IMR-90 (cell line): ENCODE data around the gene MRC2. TPM values are rescaled to one million over a fixed set of nuclear protein-coding genes. Genes with fewer than 3 reads are reported as not detected.

ENCODE experiments used
- ATAC-seq: fragments of 200-7000 bp; cut with Tn5 transposase; 2 replicates; pipeline ENCODE4 v1.9.1; 2020; ENCODE audit warnings: low read depth, mild to moderate bottlenecking, moderate library complexity
- BruUV-seq: library from RNA; stranded (reverse); fragments of 400-500 nt; replicated peaks from 2 replicates; lab custom pipeline; 2021; lab: Mats Ljungman, UMichigan
- CTCF ChIA-PET: fragments of 300-600 bp; formaldehyde crosslinking; extraction: SDS; loops from one replicate; lab custom pipeline; 2021; ENCODE audit warnings: antibody characterized with exemption; lab: Yijun Ruan, JAX
- POLR2A ChIA-PET: fragments of 300-600 bp; sonication (Branson Sonifier 250); formaldehyde crosslinking; loops from one replicate; lab custom pipeline; 2022; ENCODE audit warnings: antibody characterized with exemption; ENCODE audit not compliant: unreplicated experiment; lab: Charles Lee
- DNase-seq: peaks from one replicate; pipeline ENCODE4 v3.0.0; 2013
- H2AFZ ChIP-seq: replicated peaks from 2 replicates; pipeline ENCODE3; 2013; ENCODE audit warnings: low read length, mild to moderate bottlenecking; ENCODE audit not compliant: poor library complexity
- H2AK5ac ChIP-seq: 2 replicates; pipeline ENCODE4 v1.6.1; 2013; ENCODE audit warnings: low read depth, low read length, inconsistent platforms
- H2AK9ac ChIP-seq: replicated peaks from 2 replicates; pipeline ENCODE3; 2013; ENCODE audit warnings: mild to moderate bottlenecking, low read depth, low read length, moderate library complexity; ENCODE audit not compliant: poor library complexity
- H2BK120ac ChIP-seq: 2 replicates; pipeline ENCODE4 v1.6.1; 2013; ENCODE audit warnings: low read depth, low read length, inconsistent platforms
- H2BK15ac ChIP-seq: 3 replicates; pipeline ENCODE4 v1.6.1; 2013; ENCODE audit warnings: low read depth, low read length, inconsistent platforms
- H2BK20ac ChIP-seq: 2 replicates; pipeline ENCODE4 v1.6.1; 2013; ENCODE audit warnings: low read depth, mild to moderate bottlenecking, inconsistent platforms, low read length, moderate library complexity
- H2BK5ac ChIP-seq: 2 replicates; pipeline ENCODE4 v1.6.1; 2013; ENCODE audit warnings: mild to moderate bottlenecking, low read depth, low read length, inconsistent platforms; ENCODE audit not compliant: poor library complexity, severe bottlenecking
- H3K14ac ChIP-seq: replicated peaks from 2 replicates; pipeline ENCODE4 v1.6.1; 2013; ENCODE audit warnings: low read depth, low read length, inconsistent platforms
- H3K18ac ChIP-seq: 2 replicates; pipeline ENCODE4 v1.6.1; 2013; ENCODE audit warnings: low read depth, low read length, control low read depth
- H3K23ac ChIP-seq: 2 replicates; pipeline ENCODE4 v1.6.1; 2013; ENCODE audit warnings: low read depth, low read length, inconsistent platforms
- H3K27ac ChIP-seq: 2 replicates; pipeline ENCODE4 v1.5.1; 2013; ENCODE audit warnings: mild to moderate bottlenecking, control low read depth, low read length; ENCODE audit not compliant: insufficient read depth
- H3K27me3 ChIP-seq: 2 replicates; pipeline ENCODE4 v1.6.1; 2013; ENCODE audit warnings: low read length; ENCODE audit not compliant: control insufficient read depth, insufficient read depth
- H3K36me3 ChIP-seq: 2 replicates; pipeline ENCODE4 v1.6.1; 2013; ENCODE audit warnings: low read length, mixed read lengths; ENCODE audit not compliant: control insufficient read depth, insufficient read depth
- H3K4ac ChIP-seq: 2 replicates; pipeline ENCODE4 v1.6.1; 2013; ENCODE audit warnings: low read depth, low read length, inconsistent platforms
- H3K4me1 ChIP-seq: 2 replicates; pipeline ENCODE4 v1.6.1; 2013; ENCODE audit warnings: low read length, mixed read lengths; ENCODE audit not compliant: control insufficient read depth, insufficient read depth
- H3K4me2 ChIP-seq: 2 replicates; pipeline ENCODE4 v1.6.1; 2013; ENCODE audit warnings: low read depth, mild to moderate bottlenecking, control low read depth, low read length, moderate library complexity
- H3K4me3 ChIP-seq: 2 replicates; pipeline ENCODE4 v1.5.1; 2013; ENCODE audit warnings: low read depth, mild to moderate bottlenecking, control low read depth, low read length, moderate library complexity; ENCODE audit not compliant: insufficient read depth
- H3K56ac ChIP-seq: 2 replicates; pipeline ENCODE4 v1.6.1; 2013; ENCODE audit warnings: low read length, inconsistent platforms; ENCODE audit not compliant: insufficient read depth; ENCODE audit errors: extremely low read depth
- H3K79me1 ChIP-seq, 2 experiments: 2 replicates each; pipeline ENCODE4 v1.6.1; 2013; ENCODE audit warnings: low read length in 2 of 2, inconsistent platforms in 1 of 2, low read depth in 1 of 2
- H3K9ac ChIP-seq: 2 replicates; pipeline ENCODE4 v1.6.1; 2013; ENCODE audit warnings: low read depth, low read length, control low read depth
- H3K9me1 ChIP-seq: 2 replicates; pipeline ENCODE4 v1.6.1; 2013; ENCODE audit warnings: low read length, inconsistent platforms; ENCODE audit not compliant: insufficient read depth
- H3K9me3 ChIP-seq: 2 replicates; pipeline ENCODE4 v1.6.1; 2013; ENCODE audit warnings: low read length; ENCODE audit not compliant: control insufficient read depth, insufficient read depth
- H4K20me1 ChIP-seq: 2 replicates; pipeline ENCODE4 v1.6.1; 2013; ENCODE audit warnings: low read length, inconsistent platforms; ENCODE audit not compliant: insufficient read depth
- H4K5ac ChIP-seq: 2 replicates; pipeline ENCODE4 v1.6.1; 2013; ENCODE audit warnings: mild to moderate bottlenecking, low read depth, low read length, control low read depth
- H4K8ac ChIP-seq, 2 experiments: 2 replicates each; pipeline ENCODE4 v1.6.1; 2013; ENCODE audit warnings: low read depth in 2 of 2, low read length in 2 of 2, control low read depth in 1 of 2, inconsistent platforms in 1 of 2
- H4K91ac ChIP-seq: 2 replicates; pipeline ENCODE4 v1.6.1; 2013; ENCODE audit warnings: low read depth, low read length, inconsistent platforms; ENCODE audit not compliant: insufficient read depth
- BHLHE40 ChIP-seq: fragments of 150-350 bp; IDR thresholded peaks from 2 replicates; pipeline ENCODE4 v1.6.1; 2016; ENCODE audit warnings: mild to moderate bottlenecking, low read depth, low read length
- CEBPB ChIP-seq: IDR thresholded peaks from 2 replicates; pipeline ENCODE4 v1.6.1; 2012; ENCODE audit warnings: low read depth, low read length, improper control_type of control experiment
- CHD1 ChIP-seq: IDR thresholded peaks from 2 replicates; pipeline ENCODE4 v1.6.1; 2012; ENCODE audit warnings: low read depth, low read length, improper control_type of control experiment
- CTCF ChIP-seq: conservative IDR thresholded peaks from 2 replicates; pipeline ENCODE4 v1.5.1; 2012; ENCODE audit warnings: mild to moderate bottlenecking, low read depth, low read length, improper control_type of control experiment
- FOS ChIP-seq: fragments of 150-350 bp; IDR thresholded peaks from 2 replicates; pipeline ENCODE4 v1.6.1; 2016; ENCODE audit warnings: low read depth, low read length
- MAFK ChIP-seq: IDR thresholded peaks from 2 replicates; pipeline ENCODE4 v1.6.1; 2012; ENCODE audit warnings: low read depth, low read length, improper control_type of control experiment
- MAZ ChIP-seq: IDR thresholded peaks from 2 replicates; pipeline ENCODE4 v1.6.1; 2012; ENCODE audit warnings: low read depth, mild to moderate bottlenecking, low read length, improper control_type of control experiment, moderate library complexity, borderline replicate concordance
- MXI1 ChIP-seq: IDR thresholded peaks from 2 replicates; pipeline ENCODE4 v1.6.1; 2012; ENCODE audit warnings: low read depth, mild to moderate bottlenecking, low read length, moderate library complexity, borderline replicate concordance
- RAD21 ChIP-seq: IDR thresholded peaks from 2 replicates; pipeline ENCODE4 v1.6.1; 2012; ENCODE audit warnings: low read length, improper control_type of control experiment
- RFX5 ChIP-seq: IDR thresholded peaks from 2 replicates; pipeline ENCODE4 v1.8.0; 2012; ENCODE audit warnings: low read depth, mild to moderate bottlenecking, low read length, moderate library complexity
- whole genome bisulfite sequencing, 2 experiments: methylation state at CpG; one replicate each; pipeline versions ENCODE4 v1.1.5 to v1.1.7; 2013; ENCODE audit warnings: missing lambda C conversion rate in 2 of 2; ENCODE audit not compliant: insufficient read length in 1 of 2; ENCODE audit errors: extremely low coverage in 2 of 2; 5-methylcytosine and 5-hydroxymethylcytosine counted together
- dilution Hi-C: fragments of 300-500 bp; cut with HindIII; formaldehyde crosslinking; loops from one replicate; pipeline ENCODE4 v1.14.3; 2018; ENCODE audit warnings: low sequenced_read_pairs; ENCODE audit not compliant: unreplicated experiment
- in situ Hi-C: fragments of 300-500 bp; cut with MboI; formaldehyde crosslinking; loops from 3 replicates; pipeline ENCODE4 v1.14.3; 2019; ENCODE audit warnings: low sequenced_read_pairs, inconsistent platforms, mixed read lengths
- intact Hi-C: fragments of 100-400 bp; cut with micrococcal nuclease; formaldehyde crosslinking; loops from 2 replicates; pipeline ENCODE4 v1.10.0; 2022
- polyA plus RNA-seq, 3 experiments: library from polyadenylated mRNA; depleted of rRNA; stranded (reverse); fragments of >200 nt; gene quantifications; 2 replicates each; pipeline ENCODE4 v1.2.3, GENCODE V29; 2012; ENCODE audit warnings: low replicate concordance in 1 of 3
- total RNA-seq: library from RNA; depleted of rRNA; stranded (reverse); fragments of >200 nt; gene quantifications from 2 replicates; pipeline ENCODE4 v1.2.3, GENCODE V29; 2012
- TF ChIP-seq, protein P1 (sequence below): fragments of 150-350 bp; IDR thresholded peaks from 2 replicates; pipeline ENCODE4 v1.6.1; 2017; ENCODE audit warnings: mild to moderate bottlenecking, antibody characterized with exemption, low read length, low read depth
- TF ChIP-seq, protein P2 (sequence below): fragments of 150-350 bp; IDR thresholded peaks from 2 replicates; pipeline ENCODE4 v1.6.1; 2016; ENCODE audit warnings: low read depth, mild to moderate bottlenecking, low read length, moderate library complexity, borderline replicate concordance

Gene MRC2
- total and polyA plus RNA-seq, 2 of the 4 experiments (the other 2 are of a cell fraction), result 39.3 to 137 TPM

- TF ChIP-seq CEBPB (no peak), CTCF (no peak), BHLHE40 (no peak), RAD21 (no peak), CHD1 (no peak), MXI1 (no peak), MAFK (no peak), RFX5 (no peak), MAZ (no peak), FOS (no peak)
- TF ChIP-seq, protein P1, sequence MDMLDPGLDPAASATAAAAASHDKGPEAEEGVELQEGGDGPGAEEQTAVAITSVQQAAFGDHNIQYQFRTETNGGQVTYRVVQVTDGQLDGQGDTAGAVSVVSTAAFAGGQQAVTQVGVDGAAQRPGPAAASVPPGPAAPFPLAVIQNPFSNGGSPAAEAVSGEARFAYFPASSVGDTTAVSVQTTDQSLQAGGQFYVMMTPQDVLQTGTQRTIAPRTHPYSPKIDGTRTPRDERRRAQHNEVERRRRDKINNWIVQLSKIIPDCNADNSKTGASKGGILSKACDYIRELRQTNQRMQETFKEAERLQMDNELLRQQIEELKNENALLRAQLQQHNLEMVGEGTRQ, result no peak
- TF ChIP-seq, protein P2, sequence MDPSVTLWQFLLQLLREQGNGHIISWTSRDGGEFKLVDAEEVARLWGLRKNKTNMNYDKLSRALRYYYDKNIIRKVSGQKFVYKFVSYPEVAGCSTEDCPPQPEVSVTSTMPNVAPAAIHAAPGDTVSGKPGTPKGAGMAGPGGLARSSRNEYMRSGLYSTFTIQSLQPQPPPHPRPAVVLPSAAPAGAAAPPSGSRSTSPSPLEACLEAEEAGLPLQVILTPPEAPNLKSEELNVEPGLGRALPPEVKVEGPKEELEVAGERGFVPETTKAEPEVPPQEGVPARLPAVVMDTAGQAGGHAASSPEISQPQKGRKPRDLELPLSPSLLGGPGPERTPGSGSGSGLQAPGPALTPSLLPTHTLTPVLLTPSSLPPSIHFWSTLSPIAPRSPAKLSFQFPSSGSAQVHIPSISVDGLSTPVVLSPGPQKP, result no peak
- no peak overlapping the region for H3K18ac ChIP-seq
- H3K4ac ChIP-seq, result no peak overlapping the region
- no peak for DNase-seq
- no peak overlapping the region for H4K8ac ChIP-seq
- POLR2A ChIA-PET, result no interaction called here
- no peak overlapping the region for H2AFZ ChIP-seq
- H2BK15ac ChIP-seq, result no peak overlapping the region
- peaks cover 80% of the 10 kb centered on the region for H3K36me3 ChIP-seq
- H3K9ac ChIP-seq, result no peak overlapping the region
- no peak overlapping the region for H2AK9ac ChIP-seq
- ATAC-seq, result no peak
- no peak overlapping the region for H4K5ac ChIP-seq
- no peak overlapping the region for H2AK5ac ChIP-seq
- H3K4me1 ChIP-seq, result no peaks in the 10 kb centered on the region
- in situ Hi-C loops, result no loop called here
- H3K9me3 ChIP-seq, result no peaks in the 10 kb centered on the region
- peaks cover 2 to 9% of the 10 kb centered on the region in 2 experiments; a peak in 3 of 4 replicates for H3K79me1 ChIP-seq
- WGBS, 2 experiments, result 83% methylated on average over 2 of the region's 10 CpGs; no CpG with 5 or more reads in 1 of the 2 experiments
- H3K56ac ChIP-seq, result no peak overlapping the region
- H3K27ac ChIP-seq, result no peak overlapping the region
- peaks cover 5% of the 10 kb centered on the region for H4K20me1 ChIP-seq
- dilution Hi-C loops, result no loop called here
- intact Hi-C loops, result no loop called here
- H3K23ac ChIP-seq, result no peak overlapping the region
- no peaks in the 10 kb centered on the region for H3K27me3 ChIP-seq
- H2BK120ac ChIP-seq, result no peak overlapping the region
- H3K4me2 ChIP-seq, result no peak overlapping the region
- no peak overlapping the region for H4K91ac ChIP-seq
- H3K9me1 ChIP-seq, result no peaks in the 10 kb centered on the region
- no peak overlapping the region for H2BK5ac ChIP-seq
- BruUV-seq, result no TSS peak
- no peak overlapping the region for H3K14ac ChIP-seq
- no peak overlapping the region for H2BK20ac ChIP-seq
- no peak overlapping the region for H3K4me3 ChIP-seq
- CTCF ChIA-PET, result no interaction called here
Measured at GRCh38 chr17:62678214-62678919, 50.9 kb downstream of the MRC2 start.
